H9 (cell line): ENCODE measurements around the gene KCNG2. TPM values are rescaled to one million over a fixed set of nuclear protein-coding genes. Genes with fewer than 3 reads are reported as not detected.

Experiments used
- DNase-seq: peaks from one replicate; pipeline ENCODE4 v3.0.0-alpha.2; 2017
- H2AFZ ChIP-seq: one replicate; pipeline ENCODE4 v1.6.1; 2013; ENCODE audit warnings: mild to moderate bottlenecking, low read length, control low read depth, moderate library complexity
- H2AK5ac ChIP-seq: 2 replicates; pipeline ENCODE4 v1.6.1; 2013; ENCODE audit warnings: low read length, control low read depth, mixed read lengths; ENCODE audit not compliant: insufficient read length
- H2BK120ac ChIP-seq: one replicate; pipeline ENCODE4 v1.6.1; 2013; ENCODE audit warnings: low read depth, mild to moderate bottlenecking, low read length, control low read depth, inconsistent platforms; ENCODE audit not compliant: poor library complexity, severe bottlenecking
- H2BK12ac ChIP-seq: 2 replicates; pipeline ENCODE4 v1.6.1; 2013; ENCODE audit warnings: low read length, control low read depth, mixed read lengths, low read depth; ENCODE audit not compliant: insufficient read length
- H2BK15ac ChIP-seq: 2 replicates; pipeline ENCODE4 v1.6.1; 2013; ENCODE audit warnings: low read depth, low read length, control low read depth
- H2BK20ac ChIP-seq: one replicate; pipeline ENCODE4 v1.6.1; 2013; ENCODE audit warnings: low read depth, mild to moderate bottlenecking, low read length, control low read depth, inconsistent platforms; ENCODE audit not compliant: poor library complexity, severe bottlenecking
- H2BK5ac ChIP-seq: 2 replicates; pipeline ENCODE4 v1.6.1; 2013; ENCODE audit warnings: low read length, control low read depth, mixed read lengths; ENCODE audit not compliant: insufficient read length
- H3K14ac ChIP-seq: 2 replicates; pipeline ENCODE4 v1.6.1; 2013; ENCODE audit warnings: low read length, control low read depth; ENCODE audit not compliant: insufficient read depth
- H3K18ac ChIP-seq: 2 replicates; pipeline ENCODE4 v1.6.1; 2013; ENCODE audit warnings: low read depth, mild to moderate bottlenecking, mixed read lengths, low read length, control low read depth; ENCODE audit not compliant: insufficient read length
- H3K23ac ChIP-seq: 2 replicates; pipeline ENCODE4 v1.6.1; 2013; ENCODE audit warnings: low read length, control low read depth, mixed read lengths, low read depth; ENCODE audit not compliant: insufficient read length
- H3K23me2 ChIP-seq: 2 replicates; pipeline ENCODE4 v1.6.1; 2013; ENCODE audit warnings: low read depth, mild to moderate bottlenecking, mixed read lengths, low read length, control low read depth; ENCODE audit not compliant: insufficient read length, poor library complexity, severe bottlenecking
- H3K27ac ChIP-seq: 2 replicates; pipeline ENCODE4 v1.5.1; 2013; ENCODE audit warnings: low read length, control low read depth, mixed read lengths, low read depth; ENCODE audit not compliant: insufficient read length
- H3K27me3 ChIP-seq: 2 replicates; pipeline ENCODE4 v1.6.1; 2013; ENCODE audit warnings: low read length, control low read depth, inconsistent platforms; ENCODE audit not compliant: insufficient read depth
- H3K4ac ChIP-seq: 2 replicates; pipeline ENCODE4 v1.6.1; 2013; ENCODE audit warnings: low read depth, mild to moderate bottlenecking, control low read depth, inconsistent platforms, low read length, moderate library complexity
- H3K4me1 ChIP-seq: 2 replicates; pipeline ENCODE4 v1.6.1; 2013; ENCODE audit warnings: low read length, control low read depth, inconsistent platforms; ENCODE audit not compliant: insufficient read depth
- H3K4me2 ChIP-seq: 2 replicates; pipeline ENCODE4 v1.6.1; 2013; ENCODE audit warnings: low read length, control low read depth, mixed read lengths; ENCODE audit not compliant: insufficient read length, insufficient read depth
- H3K56ac ChIP-seq: 2 replicates; pipeline ENCODE4 v1.6.1; 2013; ENCODE audit warnings: low read depth, mild to moderate bottlenecking, mixed read lengths, low read length, control low read depth; ENCODE audit not compliant: insufficient read length
- H3K79me1 ChIP-seq: 2 replicates; pipeline ENCODE4 v1.6.1; 2013; ENCODE audit warnings: low read depth, mild to moderate bottlenecking, moderate library complexity, low read length, control low read depth, inconsistent platforms; ENCODE audit not compliant: insufficient read depth, poor library complexity, severe bottlenecking
- H3K79me2 ChIP-seq: 2 replicates; pipeline ENCODE4 v1.6.1; 2013; ENCODE audit warnings: low read length, control low read depth, inconsistent platforms; ENCODE audit not compliant: insufficient read depth
- H3K9ac ChIP-seq: 2 replicates; pipeline ENCODE4 v1.6.1; 2013; ENCODE audit warnings: low read length, control low read depth, mixed read lengths; ENCODE audit not compliant: insufficient read length; ENCODE audit errors: extremely low read depth
- H3K9me3 ChIP-seq: one replicate; pipeline ENCODE4 v1.6.1; 2013; ENCODE audit warnings: low read depth, low read length, inconsistent platforms; ENCODE audit not compliant: control insufficient read depth
- H3T11ph ChIP-seq: one replicate; pipeline ENCODE4 v1.6.1; 2013; ENCODE audit warnings: mild to moderate bottlenecking, low read length, control low read depth, inconsistent platforms
- H4K20me1 ChIP-seq: one replicate; pipeline ENCODE4 v1.6.1; 2013; ENCODE audit not compliant: control insufficient read depth, insufficient read length, insufficient read depth
- H4K5ac ChIP-seq: 2 replicates; pipeline ENCODE4 v1.6.1; 2013; ENCODE audit warnings: low read depth, mild to moderate bottlenecking, mixed read lengths, low read length, control low read depth; ENCODE audit not compliant: insufficient read length
- H4K8ac ChIP-seq: replicated peaks from 2 replicates; pipeline ENCODE4 v1.6.1; 2013; ENCODE audit warnings: low read length, control low read depth, mixed read lengths, low read depth; ENCODE audit not compliant: insufficient read length
- H4K91ac ChIP-seq: 2 replicates; pipeline ENCODE4 v1.6.1; 2013; ENCODE audit warnings: low read depth, mild to moderate bottlenecking, moderate library complexity, mixed read lengths, low read length, control low read depth; ENCODE audit not compliant: insufficient read length
- H3K27ac Mint-ChIP-seq, 3 experiments: 2 replicates in 2 of 3; 3 replicates in 1 of 3; pipeline ENCODE4 v1.8.0; 2020 to 2021; ENCODE audit warnings: mixed read lengths in 3 of 3, mild to moderate bottlenecking in 1 of 3, moderate library complexity in 1 of 3
- H3K27me3 Mint-ChIP-seq: 2 replicates; pipeline ENCODE4 v1.8.0; 2021; ENCODE audit warnings: low read depth, mild to moderate bottlenecking, moderate library complexity, mixed read lengths
- H3K36me3 Mint-ChIP-seq, 3 experiments: 2 replicates in 2 of 3; 3 replicates in 1 of 3; pipeline ENCODE4 v1.8.0; 2020 to 2021; ENCODE audit warnings: low read depth in 3 of 3, mixed read lengths in 3 of 3; ENCODE audit not compliant: insufficient read depth in 1 of 3
- H3K4me1 Mint-ChIP-seq, 2 experiments: 2 replicates each; pipeline ENCODE4 v1.8.0; 2020; ENCODE audit warnings: mixed read lengths in 2 of 2
- H3K4me3 Mint-ChIP-seq, 2 experiments: 2 replicates in 1 of 2; 3 replicates in 1 of 2; pipeline ENCODE4 v1.8.0; 2020 to 2021; ENCODE audit warnings: mild to moderate bottlenecking in 2 of 2, mixed read lengths in 2 of 2, moderate library complexity in 1 of 2
- H3K9me3 Mint-ChIP-seq, 2 experiments: 2 replicates in 1 of 2; 3 replicates in 1 of 2; pipeline ENCODE4 v1.8.0; 2020; ENCODE audit warnings: mild to moderate bottlenecking in 2 of 2, mixed read lengths in 2 of 2, moderate library complexity in 1 of 2
- CTCF ChIP-seq: fragments of 200-600 bp; sonication (generic); conservative IDR thresholded peaks from 3 replicates; pipeline ENCODE4 v1.8.0; 2021; ENCODE audit warnings: antibody characterized with exemption, mild to moderate bottlenecking
- whole genome bisulfite sequencing: extraction: QIAGEN DNeasy Blood & Tissue Kit; methylation state at CpG from one replicate; pipeline ENCODE4 v1.1.7; 2013; ENCODE audit warnings: missing lambda C conversion rate, low lambda C conversion rate, mixed read lengths; ENCODE audit not compliant: insufficient read length; ENCODE audit errors: extremely low coverage; 5-methylcytosine and 5-hydroxymethylcytosine counted together
- total RNA-seq: library from RNA; stranded (reverse); gene quantifications from 2 replicates; pipeline ENCODE4 v1.2.1, GENCODE V29; 2021

KCNG2 gene
- total RNA-seq, 1 experiment from 2014 or later: 0.15 TPM

- no peaks in the 10 kb centered on the region for H4K20me1 ChIP-seq
- no peaks in the 10 kb centered on the region; a peak in 1 of 5 replicates for H3K9me3 Mint-ChIP-seq
- H3K27me3 ChIP-seq: no peaks in the 10 kb centered on the region
- no peak overlapping the region for H2AFZ ChIP-seq
- no peak overlapping the region for H2BK5ac ChIP-seq
- no peak overlapping the region for H3K4me2 ChIP-seq
- no peak overlapping the region for H2BK20ac ChIP-seq
- WGBS: no CpG with 5 or more reads among the region's 44 CpGs
- no peaks in the 10 kb centered on the region for H3K79me1 ChIP-seq
- H3K23ac ChIP-seq: no peak overlapping the region
- no peaks in the 10 kb centered on the region for H3K36me3 Mint-ChIP-seq
- no peak overlapping the region for H3K27ac ChIP-seq
- no peak overlapping the region for H2BK120ac ChIP-seq
- no peaks in the 10 kb centered on the region for H3K23me2 ChIP-seq
- DNase-seq: no peak
- H4K8ac ChIP-seq: no peak overlapping the region
- H3K18ac ChIP-seq: no peak overlapping the region
- no peak overlapping the region for H2AK5ac ChIP-seq
- no peak overlapping the region for H4K91ac ChIP-seq
- no peak overlapping the region for H2BK12ac ChIP-seq
- H3K27ac Mint-ChIP-seq: peak overlapping the region in 1 of 3 experiments; percentile 61; a peak in 1 of 7 replicates
- H3K79me2 ChIP-seq: no peaks in the 10 kb centered on the region
- 0 out of 4 replicates have a peak, but pooled peaks cover 0 to 5% of the 10 kb centered on the region in 2 experiments for H3K4me1 Mint-ChIP-seq
- H3K56ac ChIP-seq: no peak overlapping the region
- H3K4me1 ChIP-seq: no peaks in the 10 kb centered on the region
- H2BK15ac ChIP-seq: no peak overlapping the region
- TF ChIP-seq CTCF: no peak
- no peaks in the 10 kb centered on the region for H3K9me3 ChIP-seq
- H3K4ac ChIP-seq: no peak overlapping the region
- no peak overlapping the region for H3K9ac ChIP-seq
- H4K5ac ChIP-seq: no peak overlapping the region
- H3K14ac ChIP-seq: no peak overlapping the region
- no peak overlapping the region for H3T11ph ChIP-seq
- peaks cover 3% of the 10 kb centered on the region for H3K27me3 Mint-ChIP-seq
- no peak overlapping the region for H3K4me3 Mint-ChIP-seq
Observed at GRCh38 chr18:79809482-79810192, 11.9 kb downstream of the KCNG2 start.
